Activated CD4-positive, alpha-beta T cell treated with anti-CD3 and anti-CD28 coated beads, Interleukin-2, amount 10 ng/mL, durations not matched to agents 7 days and 5 days (primary cell): Measurements from ENCODE around the gene NSDHL. TPM values are rescaled to one million over a fixed set of nuclear protein-coding genes. Genes with fewer than 3 reads are reported as not detected.
"Not testable (repeated sequence)": the region's sequence is repeated elsewhere in the genome, so short reads cannot be mapped to it uniquely, and the experiment has no call there.

Experiments
- CTCF ChIA-PET: fragments of 350-600 bp; sonication (Branson Sonifier 250); formaldehyde crosslinking; loops from one replicate; lab custom pipeline; 2021; ENCODE audit warnings: antibody characterized with exemption; lab: Charles Lee
- POLR2A ChIA-PET: fragments of 350-600 bp; sonication (Branson Sonifier 250); formaldehyde crosslinking; loops from one replicate; lab custom pipeline; 2021; ENCODE audit warnings: antibody characterized with exemption; lab: Charles Lee
- DNase-seq: peaks from one replicate; pipeline ENCODE4 v3.0.0-alpha.2; 2020
- H3K27ac Mint-ChIP-seq: one replicate; pipeline ENCODE4 v1.8.0; 2021; ENCODE audit warnings: mild to moderate bottlenecking, moderate library complexity, mixed read lengths
- H3K27me3 Mint-ChIP-seq: one replicate; pipeline ENCODE4 v1.8.0; 2021; ENCODE audit warnings: mixed read lengths
- H3K36me3 Mint-ChIP-seq: one replicate; pipeline ENCODE4 v1.8.0; 2021; ENCODE audit warnings: low read depth, mixed read lengths
- H3K4me1 Mint-ChIP-seq: one replicate; pipeline ENCODE4 v1.8.0; 2021; ENCODE audit warnings: mixed read lengths
- H3K4me3 Mint-ChIP-seq: one replicate; pipeline ENCODE4 v1.8.0; 2021; ENCODE audit warnings: mild to moderate bottlenecking, moderate library complexity, mixed read lengths
- H3K9me3 Mint-ChIP-seq: one replicate; pipeline ENCODE4 v1.8.0; 2021; ENCODE audit warnings: mixed read lengths
- total RNA-seq, 2 experiments: library from RNA; stranded (reverse); gene quantifications; one replicate each; pipeline ENCODE4 v1.2.3, GENCODE V29; 2021

NSDHL gene
- total RNA-seq, 2 experiments from 2014 or later: 13.9 TPM

DNA sequence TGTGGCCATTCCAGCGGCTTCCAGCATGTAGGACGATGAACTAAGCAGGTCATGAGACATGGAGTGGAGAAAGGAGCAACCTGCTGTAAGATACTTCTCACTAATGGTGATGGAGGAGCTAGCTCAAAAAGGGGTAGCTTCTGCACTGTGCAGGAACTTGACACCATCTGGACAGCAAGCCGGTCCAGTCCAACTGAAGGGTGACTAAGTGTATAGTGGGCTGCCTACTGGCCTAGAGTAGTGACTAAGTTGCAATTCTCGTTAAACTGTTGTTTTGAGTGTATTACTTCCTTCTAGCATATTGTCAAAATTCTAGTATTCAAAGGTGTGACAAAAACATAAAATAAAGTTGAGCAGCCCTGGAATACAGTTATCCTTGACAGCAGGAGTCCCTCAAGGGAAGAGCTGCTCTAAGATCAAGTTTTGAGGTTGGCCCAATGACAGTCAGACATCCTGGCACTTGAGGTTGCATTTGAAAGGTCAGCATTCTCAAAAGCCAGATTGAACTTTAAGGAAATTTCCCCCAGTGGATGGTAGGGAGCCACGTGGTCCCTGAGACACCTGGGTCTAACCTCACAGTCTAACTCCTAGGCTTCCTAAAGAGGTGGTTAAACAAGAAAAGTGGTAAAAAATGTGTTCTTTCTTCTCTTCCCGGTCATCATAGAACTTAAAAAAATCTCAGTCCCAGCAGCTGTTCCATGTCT lies 8.3 kb upstream of the NSDHL start:
- H3K4me1 Mint-ChIP-seq: no peaks in the 10 kb centered on the region
- no peak overlapping the region for H3K4me3 Mint-ChIP-seq
- no peaks in the 10 kb centered on the region for H3K36me3 Mint-ChIP-seq
- H3K27ac Mint-ChIP-seq: no peak overlapping the region
- no peaks in the 10 kb centered on the region for H3K9me3 Mint-ChIP-seq
- ChIA-PET CTCF (no interaction called here), POLR2A (no interaction called here)
- peaks cover 3% of the 10 kb centered on the region for H3K27me3 Mint-ChIP-seq
- DNase-seq: no peak

DNA sequence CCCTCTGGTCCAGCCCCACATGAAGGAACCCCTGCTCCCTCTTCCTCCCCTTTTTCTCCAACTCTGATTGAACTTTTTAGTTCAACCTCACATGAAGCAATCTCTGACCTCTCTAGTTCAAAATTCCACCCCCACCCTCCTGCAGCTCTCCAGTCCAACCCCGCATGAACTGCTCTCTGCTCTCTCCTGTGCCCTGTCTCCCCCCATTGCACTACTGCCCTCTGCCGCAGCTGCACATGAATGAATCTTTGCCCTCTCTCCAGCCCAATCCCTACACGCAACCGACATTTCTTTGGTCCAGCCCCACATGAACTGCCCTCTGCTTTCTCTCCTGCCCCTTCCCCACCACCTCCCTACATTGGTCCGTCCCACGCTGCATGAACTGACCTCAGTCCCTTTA lies 7.2 kb upstream of the NSDHL start:
- Mint-ChIP-seq H3K36me3 (no peaks in the 10 kb centered on the region), H3K27ac (no peak overlapping the region), H3K4me3 (no peak overlapping the region), H3K9me3 (no peaks in the 10 kb centered on the region), H3K27me3 (peaks cover 3% of the 10 kb centered on the region), H3K4me1 (no peaks in the 10 kb centered on the region)
- CTCF ChIA-PET: no interaction called here
- DNase-seq: no peak
- POLR2A ChIA-PET: no interaction called here

DNA sequence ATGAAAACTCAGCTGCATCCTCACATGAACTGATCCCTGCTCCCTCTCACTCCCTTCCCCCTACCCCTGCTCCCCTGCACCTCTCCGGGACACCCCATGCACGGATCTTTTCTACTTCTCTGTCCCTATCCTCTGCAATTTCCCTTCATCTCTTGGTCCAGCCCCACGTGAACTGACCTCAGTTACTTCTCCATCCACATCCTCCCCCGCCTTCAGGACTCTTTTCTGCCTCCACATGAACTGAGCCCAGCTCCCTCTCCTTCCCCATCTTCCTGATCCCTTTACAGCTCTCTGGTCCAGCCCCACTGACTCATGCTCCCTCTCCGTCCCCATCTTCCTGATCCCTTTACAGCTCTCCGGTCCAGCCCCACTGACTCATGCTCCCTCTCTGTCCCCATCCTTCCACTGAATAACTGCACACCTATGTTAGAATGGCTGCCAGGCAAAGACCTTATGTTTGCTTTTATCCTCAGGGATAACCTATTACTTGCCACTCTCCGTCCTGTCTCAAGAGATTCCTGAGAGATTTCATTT lies 6.0 kb upstream of the NSDHL start:
- H3K9me3 Mint-ChIP-seq: no peaks in the 10 kb centered on the region
- H3K27ac Mint-ChIP-seq: no peak overlapping the region
- H3K36me3 Mint-ChIP-seq: no peaks in the 10 kb centered on the region
- H3K4me3 Mint-ChIP-seq: no peak overlapping the region
- ChIA-PET CTCF (no interaction called here), POLR2A (no interaction called here)
- DNase-seq: no peak
- peaks cover 3% of the 10 kb centered on the region for H3K27me3 Mint-ChIP-seq
- peaks cover 2% of the 10 kb centered on the region for H3K4me1 Mint-ChIP-seq

DNA sequence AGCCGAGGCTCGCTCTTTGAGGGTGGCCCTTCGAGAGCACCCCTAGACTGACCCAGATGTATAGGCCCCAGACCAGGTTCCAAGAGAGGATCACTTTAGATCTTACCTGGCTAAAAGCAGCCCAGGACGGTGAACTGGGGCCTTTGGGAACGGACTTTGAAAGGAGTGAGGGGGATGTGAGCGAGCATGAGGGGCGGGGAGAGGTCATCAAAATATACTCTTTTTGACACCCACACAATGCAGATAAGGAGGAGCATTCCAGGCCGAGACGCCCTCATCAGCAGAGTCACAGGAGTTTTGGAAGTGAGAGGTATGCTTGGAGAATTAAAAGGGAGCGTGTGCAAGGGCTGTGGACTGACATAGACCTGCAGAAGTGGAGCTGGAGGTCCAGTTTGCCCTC lies 528 bp downstream of the NSDHL start:
- POLR2A ChIA-PET: no interaction called here
- CTCF ChIA-PET: interaction anchor here (0.7 to 1.0 kb wide), 3 partner anchors 11 to 96 kb away, joined by 3 to 5 read pairs (median 3); no protein-coding TSS in a partner anchor
- Mint-ChIP-seq H3K36me3 (peaks cover 14% of the 10 kb centered on the region), H3K4me1 (peaks cover 22% of the 10 kb centered on the region), H3K27me3 (no peaks in the 10 kb centered on the region), H3K9me3 (no peaks in the 10 kb centered on the region), H3K4me3 (peak overlapping the region; percentile 85), H3K27ac (peak overlapping the region; percentile 88)
- DNase-seq: no peak

DNA sequence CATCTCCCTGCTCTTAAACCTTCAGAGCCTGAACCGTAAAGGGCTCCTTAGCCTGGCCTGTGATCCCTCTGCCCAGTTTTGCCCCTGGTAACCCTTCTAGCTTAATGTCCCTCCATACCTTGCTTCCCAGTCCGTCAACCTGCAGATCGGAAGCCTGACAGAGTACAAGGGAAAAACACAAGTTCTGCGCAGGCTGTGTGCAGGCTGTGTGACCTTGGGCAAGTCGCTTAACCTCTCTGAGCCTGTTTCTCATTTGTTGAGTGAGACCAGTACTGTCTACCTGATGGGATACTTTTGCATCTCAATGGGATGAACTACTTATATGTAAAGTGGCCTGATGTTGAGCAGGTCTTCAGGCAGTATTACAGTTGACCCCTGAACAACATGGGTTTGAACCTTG lies 1.7 kb downstream of the NSDHL start:
- Mint-ChIP-seq H3K4me3 (peak overlapping the region; percentile 85), H3K9me3 (no peaks in the 10 kb centered on the region), H3K27me3 (no peaks in the 10 kb centered on the region), H3K4me1 (peaks cover 22% of the 10 kb centered on the region), H3K36me3 (peaks cover 18% of the 10 kb centered on the region), H3K27ac (no peak overlapping the region)
- ChIA-PET CTCF (no interaction called here), POLR2A (no interaction called here)
- no peak for DNase-seq

DNA sequence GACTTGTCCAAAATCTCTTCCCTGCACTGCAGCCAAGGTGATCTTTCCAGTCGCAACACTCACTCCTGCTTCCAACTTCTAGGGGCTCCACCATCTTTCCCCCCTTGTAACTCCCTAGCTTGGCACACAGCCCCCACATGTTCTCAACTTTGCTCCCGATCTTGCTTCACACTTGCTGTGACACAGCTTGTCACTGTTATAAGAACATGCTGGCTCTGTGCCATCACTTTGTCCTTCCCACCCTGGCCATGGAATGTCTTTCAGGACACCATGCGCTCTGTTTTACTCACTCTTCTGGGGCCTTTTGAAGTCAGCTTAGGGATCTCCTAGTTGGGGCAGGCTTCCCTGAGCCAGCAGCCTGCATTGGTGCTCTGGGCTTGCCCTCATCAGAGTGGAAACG lies 2.5 kb downstream of the NSDHL start:
- no peak for DNase-seq
- ChIA-PET POLR2A (no interaction called here), CTCF (no interaction called here)
- Mint-ChIP-seq H3K4me3 (no peak overlapping the region), H3K36me3 (peaks cover 18% of the 10 kb centered on the region), H3K27ac (no peak overlapping the region), H3K9me3 (no peaks in the 10 kb centered on the region), H3K27me3 (no peaks in the 10 kb centered on the region), H3K4me1 (peaks cover 22% of the 10 kb centered on the region)

DNA sequence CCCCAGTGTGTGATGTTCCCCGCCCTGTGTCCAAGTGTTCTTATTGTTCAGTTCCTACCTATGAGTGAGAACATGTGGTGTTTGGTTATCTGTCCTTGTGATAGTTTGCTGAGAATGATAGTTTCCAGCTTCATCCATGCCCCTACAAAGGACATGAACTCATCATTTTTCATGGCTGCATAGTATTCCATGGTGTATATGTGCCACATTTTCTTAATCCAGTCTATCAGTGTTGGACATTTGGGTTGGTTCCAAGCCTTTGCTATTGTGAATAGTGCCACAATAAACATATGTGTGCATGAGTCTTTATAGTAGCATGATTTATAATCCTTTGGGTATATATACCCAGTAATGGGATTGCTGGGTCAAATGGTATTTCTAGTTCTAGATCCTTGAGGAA lies 4.6 kb downstream of the NSDHL start:
- DNase-seq, CTCF ChIA-PET, H3K9me3 Mint-ChIP-seq, H3K27me3 Mint-ChIP-seq, POLR2A ChIA-PET, H3K27ac Mint-ChIP-seq, H3K4me3 Mint-ChIP-seq: not testable (repeated sequence)
- peaks cover 14% of the 10 kb centered on the region for H3K4me1 Mint-ChIP-seq
- peaks cover 20% of the 10 kb centered on the region for H3K36me3 Mint-ChIP-seq

DNA sequence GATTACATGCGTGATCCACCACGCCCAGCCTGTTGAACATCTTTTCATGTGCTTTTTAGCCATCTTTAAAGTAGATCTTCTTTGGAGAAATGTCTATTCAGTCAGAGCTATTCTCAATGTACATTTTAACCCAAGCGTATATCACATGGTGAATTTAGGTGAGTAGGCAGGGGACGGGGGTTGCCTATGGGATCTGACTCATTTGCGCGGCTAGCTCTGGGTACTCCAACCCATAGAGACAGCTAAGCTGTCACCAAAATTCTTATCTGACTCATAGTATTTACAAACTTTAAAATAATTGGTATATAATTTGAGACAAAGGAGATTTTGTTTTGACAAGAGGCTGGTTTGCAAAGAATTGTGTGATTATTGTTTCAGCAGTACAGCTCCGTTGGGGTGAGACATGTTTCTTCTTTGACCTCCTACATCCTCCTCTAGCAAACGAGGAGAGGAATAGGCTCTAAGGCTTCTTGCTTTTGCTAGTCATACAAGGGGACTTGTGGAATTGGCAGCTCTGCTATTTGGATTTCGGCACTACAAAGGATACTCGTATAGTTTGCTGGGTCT lies 12.0 kb downstream of the NSDHL start:
- no peaks in the 10 kb centered on the region for H3K9me3 Mint-ChIP-seq
- CTCF ChIA-PET: interaction anchor here (1.0 kb wide), 1 partner anchor 11 kb away, joined by 3 read pairs; no protein-coding TSS in a partner anchor

DNA sequence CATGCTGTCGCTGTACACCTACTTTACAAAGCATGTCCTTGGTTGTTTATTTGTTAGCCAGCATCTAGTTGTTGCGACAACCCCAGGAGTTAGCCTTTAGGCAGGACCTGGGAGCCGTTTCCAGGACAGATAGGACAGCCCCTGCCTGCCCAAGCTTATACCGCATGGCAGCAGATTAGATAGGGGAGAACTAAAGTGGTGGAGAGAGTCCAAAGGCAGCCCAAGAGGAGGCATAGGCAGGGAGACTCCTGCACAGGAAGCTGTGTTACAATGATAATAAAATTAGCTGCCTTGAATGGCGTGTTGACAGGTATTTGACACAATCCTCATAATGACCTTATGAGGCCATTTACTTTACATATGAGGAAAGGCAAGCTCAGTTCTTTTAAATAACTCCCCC lies 13.0 kb downstream of the NSDHL start:
- H3K4me1 Mint-ChIP-seq: no peaks in the 10 kb centered on the region
- POLR2A ChIA-PET: no interaction called here
- no peaks in the 10 kb centered on the region for H3K27me3 Mint-ChIP-seq
- H3K27ac Mint-ChIP-seq: no peak overlapping the region
- peaks cover 8% of the 10 kb centered on the region for H3K36me3 Mint-ChIP-seq
- DNase-seq: no peak
- CTCF ChIA-PET: interaction anchor here (1.0 kb wide), 1 partner anchor 62 kb away, joined by 3 read pairs; no protein-coding TSS in a partner anchor
- H3K9me3 Mint-ChIP-seq: no peaks in the 10 kb centered on the region
- H3K4me3 Mint-ChIP-seq: no peak overlapping the region

More for the DNA sequence above, 12.0 kb downstream of the NSDHL start:
- H3K27me3 Mint-ChIP-seq: no peaks in the 10 kb centered on the region
- H3K36me3 Mint-ChIP-seq: peaks cover 5% of the 10 kb centered on the region
- H3K4me3 Mint-ChIP-seq: no peak overlapping the region
- no peaks in the 10 kb centered on the region for H3K4me1 Mint-ChIP-seq
- no peak overlapping the region for H3K27ac Mint-ChIP-seq
- no peak for DNase-seq
- POLR2A ChIA-PET: no interaction called here

DNA sequence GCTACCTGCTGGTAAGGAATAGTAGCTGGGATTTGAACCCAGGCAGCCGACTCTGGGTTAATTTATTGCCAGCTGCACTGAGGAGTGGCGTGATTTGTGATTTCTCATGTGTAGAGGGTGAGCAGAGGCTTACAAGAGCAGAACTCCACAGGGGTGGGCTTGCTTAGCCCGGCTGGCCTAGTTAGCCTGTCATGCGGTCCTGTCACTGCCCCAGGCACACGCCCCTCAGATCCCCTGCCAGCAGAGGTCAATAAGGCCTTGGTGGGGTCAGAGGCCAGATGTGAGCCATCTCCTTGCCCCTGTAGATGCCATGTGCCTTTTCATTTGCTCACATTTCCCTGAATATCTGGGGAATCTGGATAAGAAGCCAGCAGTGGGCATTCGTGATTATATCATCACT lies 13.4 kb downstream of the NSDHL start:
- Mint-ChIP-seq H3K27ac (no peak overlapping the region), H3K9me3 (no peaks in the 10 kb centered on the region), H3K4me3 (no peak overlapping the region), H3K4me1 (no peaks in the 10 kb centered on the region), H3K27me3 (no peaks in the 10 kb centered on the region), H3K36me3 (peaks cover 8% of the 10 kb centered on the region)
- ChIA-PET POLR2A (no interaction called here), CTCF (interaction anchor here (1.0 kb wide), 1 partner anchor 61 kb away, joined by 3 read pairs; no protein-coding TSS in a partner anchor)
- no peak for DNase-seq

DNA sequence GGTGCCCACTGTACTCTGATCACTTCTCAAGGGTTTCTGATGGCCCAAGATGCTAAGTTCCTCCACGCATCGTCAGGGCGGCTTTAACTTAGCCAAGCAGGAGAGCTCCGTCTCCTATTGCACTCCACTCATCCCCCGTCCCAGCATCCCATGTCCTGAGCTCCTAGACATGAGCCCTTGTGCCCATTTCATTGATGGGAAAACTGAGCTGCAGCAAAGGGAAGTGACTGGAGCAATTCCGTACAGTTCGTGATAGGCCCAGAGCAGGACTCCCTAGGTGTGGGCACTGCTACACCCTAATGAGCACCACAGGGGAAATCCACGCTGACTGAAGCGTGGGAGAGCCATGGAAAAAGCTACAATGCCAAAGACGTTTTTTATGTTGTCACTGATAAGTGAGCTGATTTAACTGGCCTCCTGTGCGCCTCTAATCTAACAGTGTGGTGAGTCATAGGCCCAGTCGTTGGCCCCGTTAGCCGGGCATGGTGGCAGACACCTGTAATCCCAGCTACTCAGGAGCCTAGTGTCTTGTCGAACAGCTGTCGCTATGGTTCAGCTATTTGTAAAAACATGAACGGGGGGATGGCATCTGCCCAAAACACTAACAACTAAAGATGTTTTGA lies 14.9 kb downstream of the NSDHL start:
- Mint-ChIP-seq H3K36me3 (peaks cover 12% of the 10 kb centered on the region), H3K4me3 (no peak overlapping the region), H3K4me1 (peaks cover 1% of the 10 kb centered on the region), H3K9me3 (no peaks in the 10 kb centered on the region), H3K27ac (no peak overlapping the region), H3K27me3 (no peaks in the 10 kb centered on the region)
- no peak for DNase-seq
- CTCF ChIA-PET: no interaction called here
- POLR2A ChIA-PET: no interaction called here

DNA sequence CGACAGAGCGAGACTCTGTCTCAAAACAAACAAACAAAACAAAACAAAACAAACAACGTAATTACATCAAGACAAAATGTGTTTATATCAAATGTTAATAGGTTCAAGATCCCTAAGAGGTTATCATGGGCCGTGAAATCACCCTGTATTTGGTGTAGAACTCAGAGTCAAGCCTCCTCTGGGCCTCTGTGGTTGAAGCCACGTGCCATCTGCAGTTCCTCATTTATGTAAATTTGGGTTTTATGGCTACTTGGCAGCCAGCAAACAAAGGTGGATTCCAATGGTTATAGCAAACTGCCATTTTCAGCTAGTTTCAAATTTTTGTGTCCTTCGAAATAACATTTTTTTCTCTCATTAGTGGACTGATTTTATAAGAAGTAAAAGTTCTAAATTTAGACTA lies 16.4 kb downstream of the NSDHL start:
- Mint-ChIP-seq H3K27me3 (no peaks in the 10 kb centered on the region), H3K4me1 (peaks cover 14% of the 10 kb centered on the region), H3K4me3 (no peak overlapping the region), H3K27ac (no peak overlapping the region), H3K36me3 (peaks cover 27% of the 10 kb centered on the region), H3K9me3 (no peaks in the 10 kb centered on the region)
- POLR2A ChIA-PET: no interaction called here
- no peak for DNase-seq
- CTCF ChIA-PET: no interaction called here

DNA sequence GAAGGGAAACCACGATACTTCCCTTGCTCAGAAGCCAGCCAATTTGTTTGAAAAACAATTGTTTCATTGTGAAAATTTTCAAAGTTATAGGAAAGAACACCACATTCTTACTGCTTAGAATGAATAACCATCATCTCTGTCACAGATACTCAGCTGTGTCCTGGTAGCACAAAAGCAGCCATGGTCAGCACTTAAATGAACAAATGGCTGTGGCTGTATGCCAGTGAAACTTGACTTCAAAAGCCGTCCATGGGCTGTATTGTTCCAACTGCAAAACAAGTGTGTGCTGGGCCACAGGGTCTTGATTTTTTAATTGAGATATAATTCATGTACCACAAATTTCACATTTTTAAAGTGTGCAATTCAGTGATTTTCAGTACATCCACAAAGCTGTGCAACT lies 19.6 kb downstream of the NSDHL start:
- DNase-seq: no peak
- ChIA-PET POLR2A (no interaction called here), CTCF (no interaction called here)
- peaks cover 33% of the 10 kb centered on the region for H3K36me3 Mint-ChIP-seq
- H3K27ac Mint-ChIP-seq: no peak overlapping the region
- no peak overlapping the region for H3K4me3 Mint-ChIP-seq
- no peaks in the 10 kb centered on the region for H3K9me3 Mint-ChIP-seq
- H3K4me1 Mint-ChIP-seq: peaks cover 26% of the 10 kb centered on the region
- no peaks in the 10 kb centered on the region for H3K27me3 Mint-ChIP-seq
